GM12878 (cell line): ENCODE data around the gene BUB1B. TPM values are rescaled to one million over a fixed set of nuclear protein-coding genes. Genes with fewer than 3 reads are reported as not detected.
"Not testable (repeated sequence)": the region's sequence is repeated elsewhere in the genome, so short reads cannot be mapped to it uniquely, and the experiment has no call there.

ENCODE experiments used
- ATAC-seq: fragments of 200-7000 bp; cut with Tn5 transposase; 3 replicates; pipeline ENCODE4 v1.9.1; 2020; ENCODE audit warnings: mild to moderate bottlenecking, moderate library complexity
- BruUV-seq: library from RNA; stranded (reverse); fragments of 400-500 nt; replicated peaks from 2 replicates; lab custom pipeline; 2021; lab: Mats Ljungman, UMichigan
- CTCF ChIA-PET: fragments of 300-600 bp; sonication (Branson Sonifier 250); formaldehyde crosslinking; extraction: SDS; loops from one replicate; lab custom pipeline; 2021; ENCODE audit warnings: inconsistent platforms; lab: Yijun Ruan, JAX
- POLR2A ChIA-PET: fragments of 350-600 bp; formaldehyde crosslinking; extraction: SDS; loops from one replicate; lab custom pipeline; 2021; ENCODE audit warnings: inconsistent platforms; lab: Charles Lee
- RAD21 ChIA-PET: fragments of 300-600 bp; sonication (Branson Sonifier 250); formaldehyde crosslinking; loops from one replicate; lab custom pipeline; 2023; ENCODE audit warnings: antibody characterized with exemption; ENCODE audit not compliant: unreplicated experiment; lab: Charles Lee
- SMC1A ChIA-PET: fragments of 300-600 bp; sonication (Branson Sonifier 250); formaldehyde crosslinking; loops from one replicate; lab custom pipeline; 2023; ENCODE audit not compliant: unreplicated experiment, uncharacterized antibody; lab: Charles Lee
- DNase-seq: peaks from one replicate; pipeline ENCODE4 v3.0.0-alpha.2; 2011; ENCODE audit warnings: low read depth, low spot score
- FAIRE-seq: peaks from 3 replicates; lab custom pipeline; 2011; peaks lifted over from hg19 to GRCh38; lab: Jason Lieb, UNC
- H2AFZ ChIP-seq: 2 replicates; pipeline ENCODE4 v1.6.0; 2011; ENCODE audit warnings: low read depth, low read length, control low read depth; ENCODE audit not compliant: control insufficient read depth
- H3K27ac ChIP-seq: 2 replicates; pipeline ENCODE4 v1.5.1; 2011; ENCODE audit warnings: control low read depth; ENCODE audit not compliant: control insufficient read depth, insufficient read depth
- H3K27me3 ChIP-seq, 2 experiments: replicated peaks in 1 of 2; 2 replicates each; pipeline versions ENCODE4 v1.6.0 to v1.6.1; 2011; ENCODE audit warnings: low read length in 1 of 2; ENCODE audit not compliant: control insufficient read depth in 2 of 2, insufficient read depth in 2 of 2
- H3K36me3 ChIP-seq, 2 experiments: 2 replicates each; pipeline ENCODE4 v1.5.1; 2011; ENCODE audit warnings: low read length in 1 of 2; ENCODE audit not compliant: control insufficient read depth in 2 of 2, insufficient read depth in 2 of 2
- H3K4me1 ChIP-seq: 2 replicates; pipeline ENCODE4 v1.6.1; 2011; ENCODE audit warnings: mild to moderate bottlenecking, low read length, moderate library complexity, mixed read lengths; ENCODE audit not compliant: control insufficient read depth, insufficient read depth
- H3K4me2 ChIP-seq: 2 replicates; pipeline ENCODE4 v1.6.0; 2011; ENCODE audit warnings: control low read depth; ENCODE audit not compliant: control insufficient read depth, insufficient read depth
- H3K4me3 ChIP-seq: fragments of 200-600 bp; sonication (generic); 2 replicates; pipeline ENCODE4 v1.5.1; 2016
- H3K79me2 ChIP-seq: 2 replicates; pipeline ENCODE4 v1.6.0; 2011; ENCODE audit warnings: low read length; ENCODE audit not compliant: control insufficient read depth, insufficient read depth
- H3K9ac ChIP-seq: 2 replicates; pipeline ENCODE4 v1.8.0; 2011; ENCODE audit warnings: low read length, control low read depth, mixed read lengths; ENCODE audit not compliant: control insufficient read depth, insufficient read depth
- H3K9me3 ChIP-seq: replicated peaks from 3 replicates; pipeline ENCODE4 v1.5.1; 2011; ENCODE audit warnings: mild to moderate bottlenecking, low read length; ENCODE audit not compliant: control insufficient read depth, insufficient read depth
- H4K20me1 ChIP-seq: 2 replicates; pipeline ENCODE4 v1.6.0; 2011; ENCODE audit not compliant: control insufficient read depth, insufficient read depth
- EED ChIP-seq: sonication (generic); IDR thresholded peaks from 2 replicates; pipeline ENCODE4 v1.6.1; 2016; ENCODE audit warnings: antibody characterized with exemption, low read depth
- FOS ChIP-seq: IDR thresholded peaks from 3 replicates; pipeline ENCODE4 v1.6.1; 2011; ENCODE audit warnings: borderline replicate concordance; ENCODE audit not compliant: insufficient read length; ENCODE audit errors: extremely low read depth
- SREBF1 ChIP-seq: IDR thresholded peaks from 2 replicates; pipeline ENCODE4 v1.6.1; 2012; ENCODE audit warnings: mild to moderate bottlenecking, low read length
- WGBS: methylation state at CpG from one replicate; pipeline ENCODE4 v1.1.6; 2016; ENCODE audit warnings: low lambda C conversion rate; ENCODE audit not compliant: insufficient replicate concordance, insufficient coverage; ENCODE audit errors: missing lambda C conversion rate; 5-methylcytosine and 5-hydroxymethylcytosine counted together
- in situ Hi-C: fragments of 300-500 bp; cut with MboI; formaldehyde crosslinking; loops from 9 replicates; pipeline ENCODE4 v1.14.3; 2018; ENCODE audit warnings: mixed read lengths
- intact Hi-C: fragments of 100-400 bp; cut with micrococcal nuclease; formaldehyde crosslinking; loops from one replicate; pipeline ENCODE4 v1.14.2; 2022; ENCODE audit not compliant: unreplicated experiment
- polyA plus RNA-seq, 11 experiments: library from polyadenylated mRNA; depleted of rRNA in 4 of 11; unstranded in 6 of 11; stranded (reverse) in 5 of 11; fragments of >200 nt; fragmentation: Nextera tagmentation in 4 of 11; fragmentation: Illumina TruSeq in 1 of 11; extraction: Ambion mirVana in 4 of 11; extraction: Trizol in 1 of 11; gene quantifications; 1 replicate in 1 of 11; 2 replicates in 10 of 11; pipeline versions ENCODE4 v1.2.1 to v1.2.3, GENCODE V29; 2011 to 2016; ENCODE audit warnings: inconsistent platforms in 2 of 11, missing spikeins in 2 of 11, low read depth in 1 of 11
- total RNA-seq, 4 experiments: library from RNA; depleted of rRNA in 3 of 4; stranded (reverse); fragments of >200 nt in 3 of 4; fragmentation: Illumina TruSeq in 1 of 4; extraction: Trizol in 1 of 4; gene quantifications; 2 replicates each; pipeline versions ENCODE4 v1.2.1 to v1.2.3, GENCODE V29; 2013 to 2021
- TF ChIP-seq, protein P1 (sequence below): fragments of 450-650 bp; IDR thresholded peaks from 2 replicates; pipeline ENCODE4 v1.6.1; 2017; ENCODE audit warnings: low read depth, mild to moderate bottlenecking, moderate library complexity

Gene BUB1B
- total and polyA plus RNA-seq, 10 of the 15 experiments (the other 5 are each of a cell fraction or from before 2014, with no cell fraction given) = 29.1 to 98.6 (median 77.3) TPM

GRCh38 chr15:40136470-40137302 lies 24.2 kb upstream of the BUB1B start:
- H3K4me1 ChIP-seq = no peaks in the 10 kb centered on the region
- no peak overlapping the region for H2AFZ ChIP-seq
- no peaks in the 10 kb centered on the region for H3K36me3 ChIP-seq
- no peak overlapping the region for H3K27ac ChIP-seq
- ChIA-PET CTCF (interaction anchor here (0.6 to 1.6 kb wide), 3 partner anchors 19 to 88 kb away, joined by 3 to 4 read pairs (median 3); no protein-coding TSS in a partner anchor), RAD21 (interaction anchor here (1.5 kb wide), 1 partner anchor 80 kb away, joined by 3 read pairs; no protein-coding TSS in a partner anchor), SMC1A (no interaction called here), POLR2A (no interaction called here)
- no peak for ATAC-seq
- H3K9ac ChIP-seq = no peak overlapping the region
- 20% methylated on average over 6 of the region's 6 CpGs for WGBS
- H3K27me3 ChIP-seq = no peaks in the 10 kb centered on the region
- H3K4me2 ChIP-seq = no peak overlapping the region
- intact Hi-C loops (no loop called here), in situ Hi-C loops (no loop called here)
- no peak overlapping the region for H3K4me3 ChIP-seq
- no peaks in the 10 kb centered on the region for H3K9me3 ChIP-seq
- no peaks in the 10 kb centered on the region for H3K79me2 ChIP-seq
- no peak for TF ChIP-seq EED
- TF ChIP-seq FOS = no peak
- no peak for TF ChIP-seq SREBF1
- no peak for DNase-seq
- no peak for FAIRE-seq
- no TSS peak for BruUV-seq
- no peaks in the 10 kb centered on the region for H4K20me1 ChIP-seq

DNA sequence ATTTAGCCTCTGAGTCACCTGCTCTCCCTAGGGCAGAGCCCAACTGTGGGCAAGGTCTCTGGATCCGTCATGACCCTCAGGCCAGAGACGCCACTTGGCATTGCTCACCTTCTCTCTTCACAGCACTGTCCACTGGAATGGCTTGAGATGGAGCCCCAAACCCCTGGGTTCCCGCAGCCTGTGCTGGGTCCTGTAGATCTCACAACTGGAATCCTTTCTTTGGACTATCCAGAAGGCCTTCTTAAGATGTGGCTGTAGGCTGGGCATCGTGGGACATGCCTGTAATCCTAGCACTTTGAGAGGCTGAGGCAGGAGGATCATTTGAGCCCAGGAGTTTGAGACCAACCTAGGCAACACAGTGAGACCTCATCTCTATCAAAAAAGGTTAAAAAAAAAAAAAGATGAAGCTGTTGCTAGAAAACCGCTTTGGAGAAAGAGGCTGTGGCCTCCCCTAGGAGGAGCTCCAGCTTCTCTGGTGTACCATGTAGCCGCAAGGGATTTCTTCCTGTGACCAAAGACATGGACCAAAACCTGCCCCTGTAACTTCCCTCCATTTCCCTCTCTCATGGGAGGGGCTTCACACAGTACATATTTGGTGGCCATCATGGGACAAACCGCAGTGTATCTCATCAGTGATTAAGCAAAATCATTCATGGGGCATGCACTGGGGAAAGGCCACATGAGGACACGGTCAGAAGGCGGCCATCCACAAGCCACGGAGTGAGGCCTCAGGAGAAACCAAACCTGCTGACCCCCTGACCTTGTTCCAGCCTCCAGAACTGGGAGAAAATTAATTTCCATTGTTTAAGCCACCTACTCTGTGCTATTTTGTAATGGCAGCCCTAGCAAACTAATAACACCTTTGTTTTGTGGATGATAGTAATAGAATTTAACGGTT lies 23.3 kb upstream of the BUB1B start:
- DNase-seq = no peak
- no peak for FAIRE-seq
- Histone ChIP-seq H3K9me3 (no peaks in the 10 kb centered on the region), H3K4me2 (no peak overlapping the region), H3K79me2 (no peaks in the 10 kb centered on the region), H3K9ac (no peak overlapping the region), H3K36me3 (no peaks in the 10 kb centered on the region), H4K20me1 (no peaks in the 10 kb centered on the region), H3K4me3 (no peak overlapping the region), H3K27me3 (no peaks in the 10 kb centered on the region), H3K4me1 (no peaks in the 10 kb centered on the region), H3K27ac (no peak overlapping the region), H2AFZ (no peak overlapping the region)
- ATAC-seq = no peak
- CTCF ChIA-PET = interaction anchor here (1.2 to 1.6 kb wide), 2 partner anchors 19 to 80 kb away, joined by 3 to 4 read pairs; no protein-coding TSS in a partner anchor
- BruUV-seq = no TSS peak
- in situ Hi-C loops (no loop called here), intact Hi-C loops (no loop called here)
- 67% methylated on average over 11 of the region's 11 CpGs for WGBS
- TF ChIP-seq, protein P1, sequence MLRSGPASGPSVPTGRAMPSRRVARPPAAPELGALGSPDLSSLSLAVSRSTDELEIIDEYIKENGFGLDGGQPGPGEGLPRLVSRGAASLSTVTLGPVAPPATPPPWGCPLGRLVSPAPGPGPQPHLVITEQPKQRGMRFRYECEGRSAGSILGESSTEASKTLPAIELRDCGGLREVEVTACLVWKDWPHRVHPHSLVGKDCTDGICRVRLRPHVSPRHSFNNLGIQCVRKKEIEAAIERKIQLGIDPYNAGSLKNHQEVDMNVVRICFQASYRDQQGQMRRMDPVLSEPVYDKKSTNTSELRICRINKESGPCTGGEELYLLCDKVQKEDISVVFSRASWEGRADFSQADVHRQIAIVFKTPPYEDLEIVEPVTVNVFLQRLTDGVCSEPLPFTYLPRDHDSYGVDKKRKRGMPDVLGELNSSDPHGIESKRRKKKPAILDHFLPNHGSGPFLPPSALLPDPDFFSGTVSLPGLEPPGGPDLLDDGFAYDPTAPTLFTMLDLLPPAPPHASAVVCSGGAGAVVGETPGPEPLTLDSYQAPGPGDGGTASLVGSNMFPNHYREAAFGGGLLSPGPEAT = no peak
- POLR2A ChIA-PET = no interaction called here
- RAD21 ChIA-PET = interaction anchor here (1.5 kb wide), 1 partner anchor 80 kb away, joined by 3 read pairs; no protein-coding TSS in a partner anchor
- SMC1A ChIA-PET = no interaction called here

DNA sequence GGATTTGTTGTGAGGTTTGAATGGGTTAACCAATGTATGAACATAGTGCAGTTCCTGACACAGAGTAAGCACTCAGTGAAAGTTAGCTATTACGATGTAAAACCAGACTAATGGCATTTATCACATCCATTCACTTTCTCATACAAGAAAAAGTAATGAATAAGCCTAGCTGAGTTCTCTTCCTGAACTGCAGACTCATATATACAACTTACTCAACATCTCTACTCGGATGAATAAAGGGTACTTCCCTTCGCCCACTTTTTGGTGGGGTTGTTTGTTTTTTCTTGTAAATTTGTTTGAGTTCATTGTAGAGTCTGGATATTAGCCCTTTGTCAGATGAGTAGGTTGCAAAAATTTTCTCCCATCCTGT lies 22.7 kb upstream of the BUB1B start:
- SMC1A ChIA-PET, intact Hi-C loops: not testable (repeated sequence)
- RAD21 ChIA-PET = interaction anchor here (1.5 kb wide), 1 partner anchor 79 kb away, joined by 3 read pairs; no protein-coding TSS in a partner anchor

More for the DNA sequence above, 22.7 kb upstream of the BUB1B start:
- H3K4me3 ChIP-seq, H3K79me2 ChIP-seq, H2AFZ ChIP-seq, ATAC-seq, H3K4me2 ChIP-seq, H3K27ac ChIP-seq, FAIRE-seq, DNase-seq, POLR2A ChIA-PET, BruUV-seq, H3K36me3 ChIP-seq, H3K4me1 ChIP-seq, H3K27me3 ChIP-seq, H3K9me3 ChIP-seq, in situ Hi-C loops, H4K20me1 ChIP-seq, H3K9ac ChIP-seq: not testable (repeated sequence)
- CTCF ChIA-PET = interaction anchor here (1.6 kb wide), 1 partner anchor 79 kb away, joined by 3 read pairs; no protein-coding TSS in a partner anchor
- WGBS = 20% methylated on average over 3 of the region's 3 CpGs
